HL-60 (cell line): ENCODE results near the gene CACNG8.

Experiments
- CTCF ChIP-seq: IDR thresholded peaks from one replicate; pipeline ENCODE4 v1.5.1; 2011; ENCODE audit warnings: low read length, control low read depth, inconsistent platforms; ENCODE audit not compliant: insufficient read depth
- REST ChIP-seq: IDR thresholded peaks from 2 replicates; pipeline ENCODE4 v1.6.1; 2012; ENCODE audit warnings: low read depth; ENCODE audit not compliant: insufficient replicate concordance

GRCh38 chr19:53977991-53978731 is 15.4 kb downstream of the CACNG8 start:
- TF ChIP-seq CTCF: no peak
- no peak for TF ChIP-seq REST
